Urinary bladder (tissue), 4 donors: ENCODE results near the gene RIPOR1. TPM values are rescaled to one million over a fixed set of nuclear protein-coding genes. Genes with fewer than 3 reads are reported as not detected.
"Not testable (repeated sequence)": the region's sequence is repeated elsewhere in the genome, so short reads cannot be mapped to it uniquely, and the experiment has no call there.

Experiments
- DNase-seq: peaks from one replicate; pipeline ENCODE4 v3.0.0-alpha.2; 2015; ENCODE audit errors: extremely low spot score
- H3K27ac ChIP-seq: one replicate; pipeline ENCODE4 v1.5.1; 2013; ENCODE audit warnings: low read depth, mild to moderate bottlenecking, moderate library complexity
- H3K36me3 ChIP-seq: one replicate; pipeline ENCODE4 v1.6.1; 2013; ENCODE audit warnings: mild to moderate bottlenecking, moderate library complexity; ENCODE audit not compliant: insufficient read depth
- H3K4me1 ChIP-seq: one replicate; pipeline ENCODE4 v1.6.1; 2013; ENCODE audit warnings: mild to moderate bottlenecking, moderate library complexity; ENCODE audit not compliant: insufficient read depth
- H3K4me3 ChIP-seq: one replicate; pipeline ENCODE4 v1.5.1; 2013; ENCODE audit warnings: low read depth, low read length
- WGBS: extraction: QIAGEN DNeasy Blood & Tissue Kit; methylation state at CpG from one replicate; pipeline ENCODE4 v1.1.7; 2013; 5-methylcytosine and 5-hydroxymethylcytosine counted together
- polyA plus RNA-seq: library from polyadenylated mRNA; stranded (reverse); fragments of 200-250 nt; gene quantifications from one replicate; pipeline ENCODE4 v1.2.3, GENCODE V29; 2013
- total RNA-seq: library from RNA; depleted of rRNA; stranded (reverse); fragments of >200 nt; gene quantifications from one replicate; pipeline ENCODE4 v1.2.3, GENCODE V29; 2014
- donor health status: healthy with polysubstance abuse.
- donor health status: healthy.

Gene RIPOR1
- 20.5 TPM for total RNA-seq
- 59.0 TPM for polyA plus RNA-seq

- WGBS: 14% methylated on average over 45 of the region's 45 CpGs
Observed at GRCh38 chr16:67528222-67528869, at the start of gene RIPOR1. Gene RIPOR1, plus strand, starts transcription at chr16:67528829. Its CDS starts 9,618 bp downstream, at chr16:67538447.

GRCh38 chr16:67480833-67481560 is 47.6 kb upstream of the RIPOR1 start, which contains the start of gene ATP6V0D1:
Gene ATP6V0D1, minus strand, starts transcription at chr16:67481157. Its CDS starts 71 bp downstream, at chr16:67481086.
- Histone ChIP-seq H3K27ac (peak within 1 kb of the TSS; percentile 64), H3K36me3 (no peaks in the 10 kb centered on the region), H3K4me1 (peaks cover 2% of the 10 kb centered on the region), H3K4me3 (peak within 1 kb of the TSS; percentile 86)
- WGBS: under 1% methylated on average over 57 of the region's 57 CpGs
- DNase-seq: peak; percentile 88

More at GRCh38 chr16:67528222-67528869, at the start of gene RIPOR1:
- Histone ChIP-seq H3K36me3 (no peaks in the 10 kb centered on the region), H3K4me1 (no peaks in the 10 kb centered on the region), H3K4me3 (peak within 1 kb of the TSS; percentile 85), H3K27ac (peak within 1 kb of the TSS; percentile 68)
- DNase-seq: no peak

- Histone ChIP-seq H3K4me3 (peak overlapping the region; percentile 31), H3K36me3 (no peaks in the 10 kb centered on the region), H3K27ac (peak overlapping the region; percentile 48), H3K4me1 (peaks cover 2% of the 10 kb centered on the region)
- DNase-seq: no peak
- WGBS: 9% methylated on average over 17 of the region's 17 CpGs
Observed at GRCh38 chr16:67481561-67482232, 46.9 kb upstream of the RIPOR1 start.

- WGBS: 78% methylated on average over 25 of the region's 25 CpGs
Observed at GRCh38 chr16:67482233-67482924, 46.2 kb upstream of the RIPOR1 start.

GRCh38 chr16:67483150-67483549 is 45.5 kb upstream of the RIPOR1 start, which contains the start of gene AGRP:
Gene AGRP, minus strand, starts transcription at chr16:67483547. Its CDS starts 149 bp downstream, at chr16:67483398.
- Histone ChIP-seq H3K27ac (no peak within 1 kb of the TSS), H3K36me3 (no peaks in the 10 kb centered on the region), H3K4me1 (peaks cover 2% of the 10 kb centered on the region), H3K4me3 (no peak within 1 kb of the TSS)
- WGBS: 95% methylated on average over 6 of the region's 6 CpGs
- DNase-seq: no peak

More at GRCh38 chr16:67482233-67482924, 46.2 kb upstream of the RIPOR1 start:
- no peak for DNase-seq
- Histone ChIP-seq H3K4me3 (peak overlapping the region; percentile 31), H3K27ac (no peak overlapping the region), H3K4me1 (peaks cover 2% of the 10 kb centered on the region), H3K36me3 (no peaks in the 10 kb centered on the region)

- Histone ChIP-seq H3K4me3 (no peak overlapping the region), H3K4me1 (peaks cover 2% of the 10 kb centered on the region), H3K27ac (no peak overlapping the region), H3K36me3 (no peaks in the 10 kb centered on the region)
- 86% methylated on average over 12 of the region's 12 CpGs for WGBS
- DNase-seq: no peak
Observed at GRCh38 chr16:67483731-67484525, 44.7 kb upstream of the RIPOR1 start.

- Histone ChIP-seq H3K4me1 (peaks cover under 1% of the 10 kb centered on the region), H3K4me3 (no peak overlapping the region), H3K27ac (no peak overlapping the region), H3K36me3 (no peaks in the 10 kb centered on the region)
- DNase-seq: no peak
- WGBS: 78% methylated on average over 3 of the region's 3 CpGs
Observed at GRCh38 chr16:67486805-67487204, 41.8 kb upstream of the RIPOR1 start.

GRCh38 chr16:67487561-67487960 is 41.1 kb upstream of the RIPOR1 start:
- WGBS: 93% methylated on average over 4 of the region's 4 CpGs
- H3K4me1 ChIP-seq, H3K27ac ChIP-seq, H3K36me3 ChIP-seq, H3K4me3 ChIP-seq, DNase-seq: not testable (repeated sequence)

GRCh38 chr16:67489401-67490083 is 39.1 kb upstream of the RIPOR1 start:
- 38% methylated on average over 4 of the region's 4 CpGs for WGBS
- Histone ChIP-seq H3K4me3 (no peak overlapping the region), H3K36me3 (no peaks in the 10 kb centered on the region), H3K27ac (no peak overlapping the region), H3K4me1 (no peaks in the 10 kb centered on the region)
- DNase-seq: no peak

- WGBS: 84% methylated on average over 8 of the region's 8 CpGs
- DNase-seq: no peak
- H3K4me3 ChIP-seq: no peak overlapping the region
- no peaks in the 10 kb centered on the region for H3K4me1 ChIP-seq
- H3K36me3 ChIP-seq: no peaks in the 10 kb centered on the region
- H3K27ac ChIP-seq: no peak overlapping the region
Observed at GRCh38 chr16:67490335-67491096, 38.1 kb upstream of the RIPOR1 start.

GRCh38 chr16:67499106-67499505 is 29.5 kb upstream of the RIPOR1 start:
- no peak overlapping the region for H3K4me3 ChIP-seq
- WGBS: 59% methylated on average over 4 of the region's 4 CpGs
- no peaks in the 10 kb centered on the region for H3K4me1 ChIP-seq
- DNase-seq: no peak
- H3K27ac ChIP-seq: no peak overlapping the region
- H3K36me3 ChIP-seq: no peaks in the 10 kb centered on the region
